ENCODE measurements around the gene CECR2.

Gene CECR2

GRCh38 chr22:17368554-17369438, 464 bp upstream of the CECR2 start:
- Histone ChIP-seq H3K4me3 (ENCODE audit: low read depth, low read length, poor library complexity, severe bottlenecking) (peak overlapping the region; percentile 49), H3F3A (ENCODE audit: insufficient read depth, low read length) (no peaks in the 10 kb centered on the region), H3K79me2 (ENCODE audit: insufficient read depth, low read length) (no peaks in the 10 kb centered on the region), H2AFZ (ENCODE audit: low read length) (no peak overlapping the region), H3K27me3 (ENCODE audit: insufficient read depth, low read length) (no peaks in the 10 kb centered on the region), H4K20me1 (ENCODE audit: insufficient read depth, low read length) (no peaks in the 10 kb centered on the region), H3K4me1 (ENCODE audit: insufficient read depth, low read length, severe bottlenecking) (no peaks in the 10 kb centered on the region), H3K9me3 (ENCODE audit: low read length) (no peaks in the 10 kb centered on the region), H3K9me2 (ENCODE audit: low read depth, low read length) (no peaks in the 10 kb centered on the region), H3K9ac (ENCODE audit: low read length) (no peak overlapping the region), H3K4me2 (ENCODE audit: low read length) (peak overlapping the region; percentile 50), H3K27ac (ENCODE audit: low read depth, low read length, poor library complexity, severe bottlenecking) (no peak overlapping the region), H3K36me3 (ENCODE audit: insufficient read depth, low read length) (no peaks in the 10 kb centered on the region)
- TF ChIP-seq EZH2 (IDR thresholded peaks at IDR 0.05; ENCODE audit: borderline replicate concordance, low read length) (no peak), CTCF (IDR thresholded peaks at IDR 0.05; ENCODE audit: low read length) (no peak)

DNA sequence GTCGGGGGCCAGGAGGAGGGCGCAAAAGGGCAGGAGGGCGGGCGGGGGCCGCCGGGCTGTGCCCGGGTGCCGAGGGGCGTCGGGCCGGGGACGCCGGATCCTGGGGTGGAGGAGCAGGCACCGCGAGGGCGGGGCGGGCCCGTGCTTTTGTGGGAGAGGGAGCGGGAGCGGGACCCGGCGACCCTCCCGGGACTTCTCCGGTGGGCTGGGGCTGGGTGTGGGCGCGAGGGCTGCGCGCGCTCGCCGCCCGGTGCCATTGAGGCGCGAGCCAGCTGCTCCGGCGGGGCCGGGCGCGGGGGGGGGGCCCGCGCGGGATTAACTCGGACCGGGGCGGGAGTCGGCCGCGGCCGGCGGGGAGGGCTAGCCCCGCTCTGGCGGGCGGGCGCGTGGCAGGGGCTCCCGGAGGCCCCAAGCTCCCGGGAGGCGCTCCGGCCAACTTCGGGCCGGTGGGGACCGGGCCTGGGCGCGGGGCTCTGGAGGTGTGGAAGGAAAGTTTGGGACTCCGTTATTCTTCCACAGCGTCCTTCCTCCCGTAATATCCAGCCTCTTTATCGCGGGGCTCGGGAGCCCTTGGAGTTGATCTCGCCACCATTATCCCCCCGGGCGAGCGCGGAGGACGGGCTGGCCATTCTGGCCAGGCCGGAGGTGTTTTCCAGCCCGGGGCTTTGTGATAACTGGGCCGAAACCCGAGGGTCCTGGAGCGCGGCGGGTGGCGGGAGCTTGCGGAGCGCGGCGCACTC, 936 bp downstream of the CECR2 start:
- TF ChIP-seq EZH2 (IDR thresholded peaks at IDR 0.05; ENCODE audit: borderline replicate concordance, low read length), result no peak
- no peak for TF ChIP-seq CTCF (IDR thresholded peaks at IDR 0.05; ENCODE audit: low read length)
- Histone ChIP-seq H4K20me1 (ENCODE audit: insufficient read depth, low read length) (no peaks in the 10 kb centered on the region), H3K79me2 (ENCODE audit: insufficient read depth, low read length) (no peaks in the 10 kb centered on the region), H3K4me1 (ENCODE audit: insufficient read depth, low read length, severe bottlenecking) (no peaks in the 10 kb centered on the region), H3K36me3 (ENCODE audit: insufficient read depth, low read length) (no peaks in the 10 kb centered on the region), H3K9me2 (ENCODE audit: low read depth, low read length) (no peaks in the 10 kb centered on the region), H3K4me2 (ENCODE audit: low read length) (peak overlapping the region; percentile 45; the same call in 1 of the 2 replicates), H3K27ac (ENCODE audit: low read depth, low read length, poor library complexity, severe bottlenecking) (no peak overlapping the region), H2AFZ (ENCODE audit: low read length) (no peak overlapping the region), H3K9ac (ENCODE audit: low read length) (no peak overlapping the region), H3K9me3 (ENCODE audit: low read length) (no peaks in the 10 kb centered on the region), H3F3A (ENCODE audit: insufficient read depth, low read length) (no peaks in the 10 kb centered on the region), H3K4me3 (ENCODE audit: low read depth, low read length, poor library complexity, severe bottlenecking) (peak overlapping the region; percentile 53), H3K27me3 (ENCODE audit: insufficient read depth, low read length) (no peaks in the 10 kb centered on the region)

- Histone ChIP-seq H3K27ac (ENCODE audit: low read depth, low read length, poor library complexity, severe bottlenecking) (no peak overlapping the region), H3K79me2 (ENCODE audit: insufficient read depth, low read length) (no peaks in the 10 kb centered on the region), H3K36me3 (ENCODE audit: insufficient read depth, low read length) (no peaks in the 10 kb centered on the region), H3K9me2 (ENCODE audit: low read depth, low read length) (no peaks in the 10 kb centered on the region), H3K9ac (ENCODE audit: low read length) (no peak overlapping the region), H3F3A (ENCODE audit: insufficient read depth, low read length) (no peaks in the 10 kb centered on the region), H3K4me3 (ENCODE audit: low read depth, low read length, poor library complexity, severe bottlenecking) (no peak overlapping the region), H3K27me3 (ENCODE audit: insufficient read depth, low read length) (no peaks in the 10 kb centered on the region; the same call in 1 of the 2 replicates), H3K4me1 (ENCODE audit: insufficient read depth, low read length, severe bottlenecking) (no peaks in the 10 kb centered on the region), H3K4me2 (ENCODE audit: low read length) (no peak overlapping the region), H4K20me1 (ENCODE audit: insufficient read depth, low read length) (no peaks in the 10 kb centered on the region), H3K9me3 (ENCODE audit: low read length) (no peaks in the 10 kb centered on the region), H2AFZ (ENCODE audit: low read length) (no peak overlapping the region)
- no peak for TF ChIP-seq CTCF (IDR thresholded peaks at IDR 0.05; ENCODE audit: low read length)
- TF ChIP-seq EZH2 (IDR thresholded peaks at IDR 0.05; ENCODE audit: borderline replicate concordance, low read length), result no peak
Measured at GRCh38 chr22:17370766-17371432, 1.6 kb downstream of the CECR2 start.
